Naive B cell (primary cell): ENCODE measurements around the gene TNFRSF14. TPM values are rescaled to one million over a fixed set of nuclear protein-coding genes. Genes with fewer than 3 reads are reported as not detected.
A peak's percentile ranks its signal among the peaks of the same experiment; 100 is the strongest.

ENCODE experiments used
- ATAC-seq, 2 donors: fragments of 150-1000 bp; cut with Tn5 transposase; 2 replicates each; pipeline ENCODE4 v1.10.0; 2021; ENCODE audit warnings: low read depth in 2 of 2, mild to moderate bottlenecking in 2 of 2, moderate library complexity in 2 of 2
- DNase-seq: peaks from one replicate; pipeline ENCODE4 v3.0.0; 2022
- H3K27ac Mint-ChIP-seq, 6 donors: one replicate each; pipeline ENCODE4 v1.8.0; 2020 to 2022; ENCODE audit warnings: mild to moderate bottlenecking in 6 of 6, mixed read lengths in 6 of 6, moderate library complexity in 5 of 6, inconsistent platforms in 2 of 6
- H3K27me3 Mint-ChIP-seq, 3 donors: one replicate each; pipeline ENCODE4 v1.8.0; 2021 to 2022; ENCODE audit warnings: mixed read lengths in 3 of 3, mild to moderate bottlenecking in 1 of 3
- H3K36me3 Mint-ChIP-seq, 2 donors: one replicate each; pipeline ENCODE4 v1.8.0; 2020 to 2022; ENCODE audit warnings: mixed read lengths in 2 of 2, inconsistent platforms in 1 of 2, mild to moderate bottlenecking in 1 of 2
- H3K4me1 Mint-ChIP-seq, 3 donors: one replicate each; pipeline ENCODE4 v1.8.0; 2020 to 2022; ENCODE audit warnings: mixed read lengths in 3 of 3, inconsistent platforms in 1 of 3, mild to moderate bottlenecking in 1 of 3, moderate library complexity in 1 of 3
- H3K4me3 Mint-ChIP-seq, 8 donors: one replicate each; pipeline ENCODE4 v1.8.0; 2020 to 2022; ENCODE audit warnings: mild to moderate bottlenecking in 8 of 8, mixed read lengths in 8 of 8, moderate library complexity in 8 of 8, inconsistent platforms in 2 of 8
- H3K9me3 Mint-ChIP-seq, 7 donors: one replicate each; pipeline ENCODE4 v1.8.0; 2020 to 2022; ENCODE audit warnings: mixed read lengths in 7 of 7, mild to moderate bottlenecking in 5 of 7, inconsistent platforms in 2 of 7, moderate library complexity in 1 of 7
- polyA plus RNA-seq, 6 donors: library from polyadenylated mRNA; unstranded; fragments of 300-500 nt; fragmentation: Illumina TruSeq; gene quantifications; one replicate each; pipeline ENCODE4 v1.2.3, GENCODE V29; 2021; ENCODE audit warnings: low read depth in 6 of 6

The TNFRSF14 gene
- polyA plus RNA-seq, 6 donors from 2014 or later = 40.7 to 75.6 (median 50.4) TPM

GRCh38 chr1:2517966-2518365 is 38.2 kb upstream of the TNFRSF14 start:
- DNase-seq = no peak
- Mint-ChIP-seq H3K4me3 (no peak overlapping the region), H3K27me3 (no peaks in the 10 kb centered on the region), H3K27ac (no peak overlapping the region), H3K36me3 (peaks cover 0 to 7% of the 10 kb centered on the region in 2 donors), H3K9me3 (no peaks in the 10 kb centered on the region), H3K4me1 (peaks cover 1 to 5% (median 3%) of the 10 kb centered on the region in 3 donors)
- no peak for ATAC-seq

- Mint-ChIP-seq H3K9me3 (no peaks in the 10 kb centered on the region), H3K4me3 (peak overlapping the region in 1 of 8 donors; percentile 66), H3K27me3 (no peaks in the 10 kb centered on the region), H3K36me3 (peaks cover 0 to 7% of the 10 kb centered on the region in 2 donors), H3K4me1 (peaks cover 5 to 9% (median 5%) of the 10 kb centered on the region in 3 donors), H3K27ac (no peak overlapping the region)
- DNase-seq = no peak
- ATAC-seq = no peak
Measured at GRCh38 chr1:2518528-2518927, 37.6 kb upstream of the TNFRSF14 start.

GRCh38 chr1:2519029-2519685 is 37.0 kb upstream of the TNFRSF14 start:
- no peak for ATAC-seq
- H3K27ac Mint-ChIP-seq = no peak overlapping the region
- no peak overlapping the region for H3K4me3 Mint-ChIP-seq
- peaks cover 0 to 7% of the 10 kb centered on the region in 2 donors for H3K36me3 Mint-ChIP-seq
- peaks cover 5 to 11% (median 10%) of the 10 kb centered on the region in 3 donors for H3K4me1 Mint-ChIP-seq
- DNase-seq = no peak
- H3K9me3 Mint-ChIP-seq = no peaks in the 10 kb centered on the region
- no peaks in the 10 kb centered on the region for H3K27me3 Mint-ChIP-seq

DNA sequence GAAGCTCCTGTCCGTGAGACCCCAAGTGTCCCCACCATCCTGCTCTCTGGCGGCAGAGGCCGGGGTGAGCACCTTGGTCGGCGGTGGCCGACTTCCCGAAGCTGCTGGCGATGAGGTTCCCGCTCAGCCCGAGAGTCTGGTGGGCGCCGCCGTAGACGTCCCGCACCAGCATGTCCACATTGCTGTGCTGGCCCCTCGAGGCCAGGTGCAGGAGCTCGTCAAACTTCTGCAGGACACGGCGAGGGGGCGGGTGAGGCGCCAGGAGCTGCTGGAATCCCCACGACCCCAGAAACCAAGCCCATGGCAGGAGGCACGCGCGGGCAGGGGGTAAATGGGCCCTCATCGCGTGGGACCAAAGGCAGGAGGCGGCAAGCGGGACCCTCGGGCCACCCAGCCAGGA is 36.4 kb upstream of the TNFRSF14 start:
- Mint-ChIP-seq H3K9me3 (no peaks in the 10 kb centered on the region), H3K4me1 (peaks cover 5 to 16% (median 16%) of the 10 kb centered on the region in 3 donors), H3K36me3 (peaks cover 0 to 7% of the 10 kb centered on the region in 2 donors), H3K27ac (no peak overlapping the region), H3K27me3 (no peaks in the 10 kb centered on the region), H3K4me3 (no peak overlapping the region)
- ATAC-seq = no peak
- DNase-seq = no peak

DNA sequence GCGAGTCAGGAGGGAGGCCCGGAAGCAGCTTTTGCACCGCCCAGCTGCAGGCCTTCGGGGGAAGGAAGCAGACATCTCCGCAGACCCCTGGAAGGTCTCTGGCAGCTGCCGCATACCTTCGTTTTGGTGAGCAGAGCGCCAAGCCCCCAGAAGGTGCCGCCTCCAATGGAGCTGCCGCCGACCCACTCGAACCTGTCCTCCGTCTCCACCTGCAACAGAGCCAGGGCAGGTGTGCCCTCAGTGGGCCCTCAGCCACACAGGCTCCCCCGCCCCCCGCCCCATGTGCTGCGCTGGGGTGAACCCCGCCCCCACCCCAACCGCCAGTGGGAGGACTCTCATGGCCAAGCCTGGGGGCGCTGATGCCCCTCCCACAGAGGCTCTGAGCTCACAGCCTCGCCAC is 36.0 kb upstream of the TNFRSF14 start:
- DNase-seq (no peak), ATAC-seq (no peak)
- Mint-ChIP-seq H3K9me3 (no peaks in the 10 kb centered on the region), H3K27ac (no peak overlapping the region), H3K27me3 (no peaks in the 10 kb centered on the region), H3K4me1 (peaks cover 9 to 21% (median 20%) of the 10 kb centered on the region in 3 donors), H3K4me3 (no peak overlapping the region), H3K36me3 (peaks cover 0 to 7% of the 10 kb centered on the region in 2 donors)

- DNase-seq = no peak
- no peak for ATAC-seq
- H3K4me3 Mint-ChIP-seq = no peak overlapping the region
- H3K36me3 Mint-ChIP-seq = peaks cover 0 to 7% of the 10 kb centered on the region in 2 donors
- no peaks in the 10 kb centered on the region for H3K27me3 Mint-ChIP-seq
- no peak overlapping the region for H3K27ac Mint-ChIP-seq
- H3K4me1 Mint-ChIP-seq = peaks cover 11 to 24% (median 24%) of the 10 kb centered on the region in 3 donors
- H3K9me3 Mint-ChIP-seq = no peaks in the 10 kb centered on the region
Measured at GRCh38 chr1:2520806-2521205, 35.4 kb upstream of the TNFRSF14 start.

- Mint-ChIP-seq H3K27me3 (peaks cover 0 to 6% (median 0%) of the 10 kb centered on the region in 3 donors), H3K9me3 (no peaks in the 10 kb centered on the region), H3K4me1 (peaks cover 16 to 30% (median 30%) of the 10 kb centered on the region in 3 donors), H3K36me3 (peaks cover 0 to 7% of the 10 kb centered on the region in 2 donors), H3K4me3 (peak overlapping the region in 1 of 8 donors; percentile 76), H3K27ac (peak overlapping the region in 1 of 6 donors; percentile 54)
- DNase-seq = no peak
- ATAC-seq = no peak
Measured at GRCh38 chr1:2522230-2522629, 33.9 kb upstream of the TNFRSF14 start.

DNA sequence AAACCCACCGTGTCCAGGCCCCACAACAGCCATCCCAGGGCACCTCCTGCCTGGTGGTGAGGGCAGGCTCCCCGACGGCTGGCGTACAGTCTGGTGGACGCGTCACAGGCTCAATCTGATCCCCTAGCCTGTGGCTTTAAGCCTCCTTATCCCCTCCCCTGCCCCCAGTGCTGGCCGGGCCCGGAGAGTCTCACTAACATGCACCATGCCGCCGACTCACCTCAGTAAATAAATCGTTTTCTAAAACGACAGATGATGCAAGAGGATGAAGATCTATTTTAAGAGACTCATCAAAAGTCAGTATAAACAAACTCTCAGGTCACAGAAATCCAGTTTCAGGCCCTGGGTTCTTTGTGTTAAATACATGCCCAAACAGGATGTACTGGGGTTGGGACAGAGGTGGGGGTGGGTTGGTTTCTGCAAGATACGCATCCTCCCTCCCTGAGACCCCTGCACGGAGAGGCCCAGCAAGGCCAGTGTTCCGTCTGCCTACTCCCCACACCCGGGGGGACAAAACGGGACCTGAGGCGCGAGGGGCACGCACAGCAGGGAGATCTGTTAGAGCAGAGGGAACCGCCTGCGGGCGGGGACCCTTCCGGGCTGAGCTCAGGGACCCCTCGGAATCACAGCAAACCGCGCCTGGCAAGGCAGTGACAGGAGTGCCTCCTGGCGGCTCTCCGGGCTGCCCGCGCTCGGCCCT is 32.8 kb upstream of the TNFRSF14 start:
- peak overlapping the region in 4 of 8 donors; percentile 22 to 97 (median 72) for H3K4me3 Mint-ChIP-seq

DNA sequence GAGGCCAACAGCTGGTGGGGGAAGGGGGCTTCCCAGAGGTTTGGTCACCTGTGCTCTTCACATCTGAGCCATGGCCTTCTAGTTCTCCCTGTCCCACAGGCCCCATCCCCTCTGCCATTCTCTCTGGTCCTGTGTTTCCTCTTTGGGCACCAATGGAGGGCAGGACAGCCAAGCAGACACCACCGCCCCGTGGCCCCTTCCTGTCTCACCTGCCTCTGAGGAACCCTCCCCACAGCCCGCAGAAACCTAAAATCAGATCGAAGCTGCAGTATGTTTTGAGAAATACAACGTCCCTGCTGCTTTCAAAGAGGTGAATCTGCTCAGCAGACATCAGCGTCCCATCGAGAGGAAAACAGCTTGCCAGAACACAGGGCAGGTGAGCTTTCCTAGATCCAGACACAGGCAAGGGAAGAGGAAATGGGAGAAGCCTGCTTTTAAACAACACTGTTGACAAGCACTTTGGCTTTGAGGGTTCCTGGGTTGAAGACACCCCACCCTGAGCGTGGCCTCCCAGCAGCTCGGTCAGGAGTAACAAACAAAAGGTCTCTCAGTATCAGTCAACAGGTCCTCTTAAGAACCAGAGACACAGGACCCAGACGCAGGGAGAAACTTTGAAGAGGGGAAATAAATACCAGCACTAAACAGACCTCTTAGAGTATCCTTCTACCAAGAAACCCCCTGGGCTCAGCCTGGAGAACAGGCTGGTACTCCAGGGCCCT is 32.1 kb upstream of the TNFRSF14 start:
- peaks cover 0 to 3% of the 10 kb centered on the region in 2 donors for H3K36me3 Mint-ChIP-seq
- ATAC-seq = no peak

More for the DNA sequence above, 32.8 kb upstream of the TNFRSF14 start:
- no peak for DNase-seq
- peaks cover 0 to 11% (median 0%) of the 10 kb centered on the region in 3 donors for H3K27me3 Mint-ChIP-seq
- ATAC-seq = no peak
- peaks cover 16 to 35% (median 32%) of the 10 kb centered on the region in 3 donors for H3K4me1 Mint-ChIP-seq
- no peak overlapping the region for H3K27ac Mint-ChIP-seq
- peaks cover 0 to 7% of the 10 kb centered on the region in 2 donors for H3K36me3 Mint-ChIP-seq
- H3K9me3 Mint-ChIP-seq = no peaks in the 10 kb centered on the region

GRCh38 chr1:2525572-2525919 is 30.6 kb upstream of the TNFRSF14 start:
- peaks cover 16 to 41% (median 39%) of the 10 kb centered on the region in 3 donors for H3K4me1 Mint-ChIP-seq
- DNase-seq (no peak), ATAC-seq (no peak)
- peaks cover 0 to 11% (median 5%) of the 10 kb centered on the region in 3 donors for H3K27me3 Mint-ChIP-seq
- H3K27ac Mint-ChIP-seq = peak overlapping the region in 4 of 6 donors; percentile 30 to 73 (median 50)
- H3K36me3 Mint-ChIP-seq = no peaks in the 10 kb centered on the region
- no peaks in the 10 kb centered on the region for H3K9me3 Mint-ChIP-seq
- H3K4me3 Mint-ChIP-seq = peak overlapping the region; percentile 83 to 99 (median 98)

More for the DNA sequence above, 32.1 kb upstream of the TNFRSF14 start:
- Mint-ChIP-seq H3K4me1 (peaks cover 16 to 40% (median 38%) of the 10 kb centered on the region in 3 donors), H3K9me3 (no peaks in the 10 kb centered on the region), H3K27me3 (peaks cover 0 to 11% (median 4%) of the 10 kb centered on the region in 3 donors), H3K4me3 (peak overlapping the region; percentile 83 to 99 (median 98)), H3K27ac (peak overlapping the region in 3 of 6 donors; percentile 24 to 68 (median 64))
- no peak for DNase-seq

DNA sequence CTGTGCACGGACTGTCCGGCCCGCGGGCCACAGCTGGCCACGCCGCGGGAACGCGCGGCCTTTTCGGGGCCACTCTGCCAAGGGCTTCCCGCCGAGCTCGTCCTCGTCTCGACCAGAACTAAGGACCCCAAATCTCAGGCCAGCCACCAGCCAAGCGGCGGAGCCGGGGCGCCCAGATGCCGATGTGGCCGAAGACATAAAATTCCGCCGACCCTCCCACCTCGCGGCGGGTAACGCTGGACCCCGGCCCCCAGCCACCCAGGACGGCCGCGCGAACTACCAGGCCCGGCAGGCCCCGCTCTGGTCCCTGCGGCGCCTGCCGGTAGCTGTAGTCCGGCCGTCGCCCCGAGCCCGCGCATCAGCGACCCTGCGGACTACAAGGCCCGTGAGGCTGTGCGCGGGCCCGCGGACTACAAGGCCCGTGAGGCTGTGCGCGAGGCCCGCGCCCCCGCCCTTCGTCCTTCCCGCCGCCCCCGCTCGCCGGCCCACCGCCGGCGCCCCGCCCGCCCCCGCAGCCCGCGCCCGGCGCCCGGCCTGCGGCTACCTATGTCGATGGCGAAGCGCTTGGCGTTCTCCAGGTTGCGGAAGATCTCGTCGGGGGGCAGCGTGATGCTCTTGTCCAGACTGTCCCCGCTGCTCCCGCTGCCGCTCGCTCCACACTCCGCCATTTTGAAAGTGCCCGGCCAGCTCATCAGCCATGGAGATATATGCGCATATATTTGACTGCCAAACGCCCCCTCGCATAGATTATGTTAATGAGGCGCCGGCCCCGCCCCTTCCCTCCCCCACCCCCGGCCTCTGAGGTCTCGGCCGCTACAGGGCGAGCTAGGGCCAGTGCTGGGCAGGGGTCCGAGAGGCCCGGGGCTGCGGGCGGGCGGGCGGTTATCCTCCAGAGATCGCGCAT is 30.0 kb upstream of the TNFRSF14 start, which contains the start of gene PANK4:
TSS of gene PANK4 (minus strand) at position 677 of the 904 bp plus-strand sequence. CDS start at position 668, 9 bp downstream.
- peak; percentile 90 to 91 for ATAC-seq
- DNase-seq = peak; percentile 87
- Mint-ChIP-seq H3K4me1 (peaks cover 16 to 41% (median 41%) of the 10 kb centered on the region in 3 donors), H3K27me3 (peaks cover 0 to 17% (median 5%) of the 10 kb centered on the region in 3 donors), H3K4me3 (peak within 1 kb of the TSS; percentile 92 to 99 (median 98)), H3K36me3 (no peaks in the 10 kb centered on the region), H3K27ac (peak within 1 kb of the TSS; percentile 92 to 99 (median 98)), H3K9me3 (no peaks in the 10 kb centered on the region)

GRCh38 chr1:2526824-2527555 is 29.2 kb upstream of the TNFRSF14 start:
- H3K4me1 Mint-ChIP-seq = peaks cover 16 to 41% (median 41%) of the 10 kb centered on the region in 3 donors
- H3K27me3 Mint-ChIP-seq = peaks cover 0 to 25% (median 5%) of the 10 kb centered on the region in 3 donors
- ATAC-seq (no peak), DNase-seq (no peak)
- peak overlapping the region; percentile 33 to 99 (median 72) for H3K4me3 Mint-ChIP-seq
- no peaks in the 10 kb centered on the region for H3K36me3 Mint-ChIP-seq
- H3K9me3 Mint-ChIP-seq = no peaks in the 10 kb centered on the region
- H3K27ac Mint-ChIP-seq = peak overlapping the region in 4 of 6 donors; percentile 6 to 92 (median 52)
